Naive thymus-derived CD4-positive, alpha-beta T cell (primary cell): ENCODE measurements around the gene STAM. TPM values are rescaled to one million over a fixed set of nuclear protein-coding genes. Genes with fewer than 3 reads are reported as not detected.
A peak's percentile ranks its signal among the peaks of the same experiment; 100 is the strongest.

Experiments
- ATAC-seq: fragments of 150-1000 bp; cut with Tn5 transposase; 2 replicates; pipeline ENCODE4 v1.10.0; 2021; ENCODE audit warnings: mild to moderate bottlenecking, moderate library complexity
- CTCF ChIA-PET: fragments of 350-600 bp; sonication (Branson Sonifier 250); formaldehyde crosslinking; loops from one replicate; lab custom pipeline; 2021; ENCODE audit warnings: antibody characterized with exemption; lab: Charles Lee
- POLR2A ChIA-PET: fragments of 350-600 bp; sonication (Branson Sonifier 250); formaldehyde crosslinking; loops from one replicate; lab custom pipeline; 2021; ENCODE audit warnings: antibody characterized with exemption, inconsistent platforms; lab: Charles Lee
- DNase-seq, 9 donors: peaks; one replicate each; pipeline versions ENCODE4 v3.0.0 to v3.0.0-alpha.2; 2020 to 2022; ENCODE audit warnings: mixed read lengths in 1 of 9
- H3K27ac ChIP-seq: one replicate; pipeline ENCODE4 v1.7.0; 2013; ENCODE audit warnings: mild to moderate bottlenecking, low read depth, low read length, moderate library complexity
- H3K27me3 ChIP-seq, 2 donors: one replicate each; pipeline ENCODE4 v1.7.0; 2013; ENCODE audit warnings: low read length in 2 of 2, mild to moderate bottlenecking in 2 of 2, moderate library complexity in 2 of 2; ENCODE audit not compliant: control insufficient read depth in 2 of 2, insufficient read depth in 2 of 2
- H3K36me3 ChIP-seq, 3 experiments: 1 replicate in 2 of 3; 2 replicates in 1 of 3; pipeline ENCODE4 v1.7.0; 2013; ENCODE audit warnings: low read length in 3 of 3, mild to moderate bottlenecking in 3 of 3, moderate library complexity in 1 of 3; ENCODE audit not compliant: insufficient read depth in 3 of 3, control insufficient read depth in 2 of 3
- H3K4me1 ChIP-seq, 2 donors: one replicate each; pipeline ENCODE4 v1.7.0; 2013; ENCODE audit warnings: low read length in 2 of 2, mild to moderate bottlenecking in 2 of 2, moderate library complexity in 1 of 2; ENCODE audit not compliant: control insufficient read depth in 2 of 2, insufficient read depth in 2 of 2
- H3K4me3 ChIP-seq: 2 replicates; pipeline ENCODE4 v1.7.0; 2013; ENCODE audit warnings: mild to moderate bottlenecking, low read length
- H3K9me3 ChIP-seq, 3 experiments: 1 replicate in 2 of 3; 2 replicates in 1 of 3; pipeline ENCODE4 v1.7.0; 2013; ENCODE audit warnings: low read length in 3 of 3; ENCODE audit not compliant: control insufficient read depth in 2 of 3
- H3K27ac Mint-ChIP-seq, 9 donors: one replicate each; pipeline ENCODE4 v1.8.0; 2020 to 2022; ENCODE audit warnings: mixed read lengths in 9 of 9, mild to moderate bottlenecking in 8 of 9, moderate library complexity in 5 of 9, inconsistent platforms in 2 of 9
- H3K27me3 Mint-ChIP-seq, 5 donors: one replicate each; pipeline ENCODE4 v1.8.0; 2021 to 2022; ENCODE audit warnings: mixed read lengths in 5 of 5, mild to moderate bottlenecking in 1 of 5
- H3K36me3 Mint-ChIP-seq, 5 donors: one replicate each; pipeline ENCODE4 v1.8.0; 2020 to 2022; ENCODE audit warnings: mixed read lengths in 5 of 5, mild to moderate bottlenecking in 3 of 5, inconsistent platforms in 1 of 5
- H3K4me1 Mint-ChIP-seq, 7 donors: one replicate each; pipeline ENCODE4 v1.8.0; 2020 to 2022; ENCODE audit warnings: mixed read lengths in 7 of 7, mild to moderate bottlenecking in 3 of 7, inconsistent platforms in 1 of 7
- H3K4me3 Mint-ChIP-seq, 10 donors: one replicate each; pipeline ENCODE4 v1.8.0; 2020 to 2022; ENCODE audit warnings: mild to moderate bottlenecking in 10 of 10, mixed read lengths in 10 of 10, moderate library complexity in 6 of 10, inconsistent platforms in 2 of 10
- H3K9me3 Mint-ChIP-seq, 11 donors: one replicate each; pipeline ENCODE4 v1.8.0; 2020 to 2022; ENCODE audit warnings: mixed read lengths in 11 of 11, mild to moderate bottlenecking in 4 of 11, inconsistent platforms in 1 of 11, moderate library complexity in 1 of 11
- intact Hi-C, 2 donors: fragments of 100-400 bp; cut with micrococcal nuclease; formaldehyde crosslinking; loops; one replicate each; pipeline ENCODE4 v1.15.1; 2023
- polyA plus RNA-seq, 2 donors: library from polyadenylated mRNA; unstranded; fragments of 300-500 nt; fragmentation: Illumina TruSeq; gene quantifications; one replicate each; pipeline ENCODE4 v1.2.3, GENCODE V29; 2021
- total RNA-seq, 6 experiments: library from RNA in 5 of 6; stranded (reverse) in 5 of 6; gene quantifications; 1 replicate in 5 of 6; 2 replicates in 1 of 6; pipeline ENCODE4 v1.2.3 and lab custom pipeline; 2021 to 2026

The STAM gene
- total and polyA plus RNA-seq, 7 experiments from 2014 or later: 11.9 to 25.4 (median 19.4) TPM

- H3K36me3 ChIP-seq: peaks cover 0 to 10% (median 4%) of the 10 kb centered on the region in 3 experiments
- peak in 1 of 9 donors; percentile 27 for DNase-seq
- no peak overlapping the region for H3K4me3 Mint-ChIP-seq
- peak overlapping the region in 1 of 9 donors; percentile 45 for H3K27ac Mint-ChIP-seq
- no peaks in the 10 kb centered on the region for H3K4me1 ChIP-seq
- H3K9me3 Mint-ChIP-seq: peaks cover 0 to under 1% (median 0%) of the 10 kb centered on the region in 11 donors
- H3K27me3 Mint-ChIP-seq: no peaks in the 10 kb centered on the region
- H3K27me3 ChIP-seq: no peaks in the 10 kb centered on the region
- ChIA-PET CTCF (no interaction called here), POLR2A (no interaction called here)
- no peak for ATAC-seq
- H3K4me3 ChIP-seq: no peak overlapping the region
- no peaks in the 10 kb centered on the region for H3K9me3 ChIP-seq
- peaks cover 24 to 42% (median 39%) of the 10 kb centered on the region in 7 donors for H3K4me1 Mint-ChIP-seq
- peaks cover 0 to 24% (median 9%) of the 10 kb centered on the region in 5 donors for H3K36me3 Mint-ChIP-seq
- no peak overlapping the region for H3K27ac ChIP-seq
- intact Hi-C loops: no loop called here
Observed at GRCh38 chr10:17685233-17685840, 41.4 kb downstream of the STAM start.

DNA sequence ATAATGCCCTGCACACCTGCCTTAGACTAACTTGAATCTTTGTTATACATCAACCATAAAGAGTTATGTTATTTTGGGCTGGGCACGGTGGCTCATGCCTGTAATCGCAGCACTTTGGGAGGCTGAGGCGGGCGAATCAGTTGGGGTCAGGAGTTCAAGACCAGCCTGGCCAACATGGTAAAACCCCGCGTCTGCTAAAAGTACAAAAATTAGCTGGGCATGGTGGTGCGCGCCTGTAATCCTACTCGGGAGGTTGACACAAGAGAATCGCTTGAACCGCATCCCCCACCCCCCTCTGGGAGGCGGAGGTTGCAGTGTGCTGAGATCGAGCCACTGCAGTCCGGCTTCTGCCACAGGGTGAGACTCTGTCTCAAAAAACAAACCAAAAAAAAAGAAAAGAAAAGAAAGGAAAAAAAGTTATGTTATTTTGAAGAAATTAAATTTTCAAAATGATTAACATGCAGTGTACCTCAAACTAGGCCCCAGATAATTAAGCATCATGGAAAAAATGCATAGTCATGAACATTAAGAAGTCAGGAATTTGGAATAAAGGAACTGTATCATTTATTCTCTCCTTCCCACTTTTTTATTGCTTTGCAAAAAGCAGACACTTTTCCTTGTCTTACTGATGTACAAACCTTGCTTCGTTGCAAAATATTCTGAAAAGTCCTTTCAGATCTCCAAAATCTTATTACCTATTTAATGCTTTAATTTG is 43.3 kb downstream of the STAM start:
- Histone ChIP-seq H3K36me3 (peaks cover 0 to 18% (median 4%) of the 10 kb centered on the region in 3 experiments), H3K27ac (no peak overlapping the region), H3K27me3 (no peaks in the 10 kb centered on the region), H3K9me3 (no peaks in the 10 kb centered on the region), H3K4me3 (no peak overlapping the region), H3K4me1 (no peaks in the 10 kb centered on the region)
- peaks cover 13 to 28% (median 20%) of the 10 kb centered on the region in 7 donors for H3K4me1 Mint-ChIP-seq
- intact Hi-C loops: no loop called here
- no peak overlapping the region for H3K4me3 Mint-ChIP-seq
- H3K9me3 Mint-ChIP-seq: no peaks in the 10 kb centered on the region
- no peak overlapping the region for H3K27ac Mint-ChIP-seq
- ATAC-seq (no peak), DNase-seq (no peak)
- POLR2A ChIA-PET: no interaction called here
- no peaks in the 10 kb centered on the region for H3K27me3 Mint-ChIP-seq
- CTCF ChIA-PET: no interaction called here
- peaks cover 0 to 27% (median 9%) of the 10 kb centered on the region in 5 donors for H3K36me3 Mint-ChIP-seq

DNA sequence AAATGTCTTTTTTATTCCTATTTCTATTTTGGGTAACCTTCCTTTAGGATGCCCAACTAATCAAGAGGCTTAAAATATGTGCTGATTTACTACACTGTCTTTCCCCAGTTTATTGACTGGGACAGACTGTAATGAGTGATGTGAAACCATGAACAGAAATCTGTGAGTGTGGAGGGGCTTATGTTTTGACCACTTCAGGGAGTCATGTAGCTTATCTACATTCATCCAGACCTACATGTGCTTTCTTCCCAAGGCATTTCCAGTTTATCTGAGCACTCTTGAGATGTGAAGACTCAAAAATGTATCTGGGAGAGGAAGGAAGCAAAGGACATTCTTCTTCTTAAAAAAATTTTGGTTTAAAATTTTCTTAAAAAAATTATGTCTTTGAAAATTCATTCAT is 45.2 kb downstream of the STAM start:
- POLR2A ChIA-PET: interaction anchor here (0.6 to 0.8 kb wide), 2 partner anchors 46 to 101 kb away, joined by 3 to 4 read pairs; partner anchors contain the start of gene STAM
- no peaks in the 10 kb centered on the region for H3K27me3 ChIP-seq
- Mint-ChIP-seq H3K9me3 (no peaks in the 10 kb centered on the region), H3K4me1 (peaks cover 1 to 13% (median 3%) of the 10 kb centered on the region in 7 donors), H3K36me3 (peaks cover 4 to 34% (median 18%) of the 10 kb centered on the region in 5 donors), H3K27me3 (no peaks in the 10 kb centered on the region), H3K4me3 (no peak overlapping the region), H3K27ac (no peak overlapping the region)
- no peaks in the 10 kb centered on the region for H3K4me1 ChIP-seq
- CTCF ChIA-PET: no interaction called here
- H3K4me3 ChIP-seq: no peak overlapping the region
- H3K36me3 ChIP-seq: peaks cover 0 to 22% (median 4%) of the 10 kb centered on the region in 3 experiments
- H3K9me3 ChIP-seq: no peaks in the 10 kb centered on the region
- intact Hi-C loops: no loop called here
- ATAC-seq: no peak
- no peak for DNase-seq
- no peak overlapping the region for H3K27ac ChIP-seq

DNA sequence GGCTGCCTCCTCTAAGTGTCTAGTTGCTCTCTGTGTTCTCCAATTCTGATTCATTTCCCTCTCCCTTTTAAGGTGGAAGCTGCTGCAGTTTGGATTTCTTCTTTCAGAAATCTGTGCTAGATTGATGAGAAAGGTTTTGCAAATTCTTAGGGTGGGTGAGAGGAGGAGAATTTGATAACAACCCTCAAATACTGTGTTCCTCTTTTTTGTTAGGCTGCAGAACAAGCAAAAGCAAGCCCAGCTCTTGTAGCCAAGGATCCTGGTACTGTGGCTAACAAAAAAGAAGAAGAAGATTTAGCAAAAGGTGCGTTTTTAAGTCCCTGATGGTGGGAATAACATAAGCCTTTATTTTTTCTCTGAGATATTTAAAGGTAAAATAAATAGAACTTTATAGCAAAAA is 49.1 kb downstream of the STAM start:
- CTCF ChIA-PET: no interaction called here

DNA sequence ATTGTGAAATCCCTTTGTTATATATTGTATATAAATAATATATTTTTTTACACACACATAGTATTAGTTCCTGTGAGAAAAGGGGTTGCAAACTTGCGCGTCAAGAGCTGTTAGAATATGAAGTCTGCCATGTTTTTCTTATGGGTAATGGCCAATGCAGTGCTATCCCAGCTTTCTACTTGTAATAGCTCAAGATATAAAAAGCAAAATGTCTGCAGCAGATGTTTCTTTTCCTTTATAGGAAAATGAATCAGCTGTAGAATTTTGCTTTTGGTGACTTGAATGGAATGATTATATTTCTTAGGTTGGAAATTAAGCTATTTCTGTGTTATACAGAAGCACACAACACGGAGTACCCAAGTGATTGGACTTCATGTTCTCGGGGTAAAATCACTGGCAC is 54.7 kb downstream of the STAM start:
- intact Hi-C loops: no loop called here
- no peaks in the 10 kb centered on the region for H3K27me3 ChIP-seq
- H3K27ac Mint-ChIP-seq: no peak overlapping the region
- H3K9me3 Mint-ChIP-seq: no peaks in the 10 kb centered on the region
- H3K27ac ChIP-seq: no peak overlapping the region
- no peaks in the 10 kb centered on the region for H3K4me1 ChIP-seq
- ATAC-seq: no peak
- ChIA-PET POLR2A (no interaction called here), CTCF (interaction anchor here (0.5 kb wide), 1 partner anchor 1164 kb away, joined by 3 read pairs; no protein-coding TSS in a partner anchor)
- H3K36me3 Mint-ChIP-seq: peaks cover 5 to 54% (median 36%) of the 10 kb centered on the region in 5 donors
- H3K27me3 Mint-ChIP-seq: no peaks in the 10 kb centered on the region
- DNase-seq: no peak
- no peak overlapping the region for H3K4me3 ChIP-seq
- no peaks in the 10 kb centered on the region for H3K9me3 ChIP-seq
- H3K36me3 ChIP-seq: peaks cover 0 to 22% (median 0%) of the 10 kb centered on the region in 3 experiments
- peaks cover 0 to 7% (median 0%) of the 10 kb centered on the region in 7 donors for H3K4me1 Mint-ChIP-seq
- H3K4me3 Mint-ChIP-seq: no peak overlapping the region

More for the DNA sequence above, 49.1 kb downstream of the STAM start:
- no peaks in the 10 kb centered on the region for H3K4me1 ChIP-seq
- peaks cover 0 to 41% (median 4%) of the 10 kb centered on the region in 3 experiments for H3K36me3 ChIP-seq
- H3K27me3 ChIP-seq: no peaks in the 10 kb centered on the region
- H3K4me3 ChIP-seq: no peak overlapping the region
- POLR2A ChIA-PET: no interaction called here
- no peak overlapping the region for H3K27ac ChIP-seq
- Mint-ChIP-seq H3K4me3 (no peak overlapping the region), H3K4me1 (peaks cover 0 to 7% (median 3%) of the 10 kb centered on the region in 7 donors), H3K27me3 (no peaks in the 10 kb centered on the region), H3K36me3 (peaks cover 8 to 42% (median 23%) of the 10 kb centered on the region in 5 donors), H3K9me3 (no peaks in the 10 kb centered on the region), H3K27ac (no peak overlapping the region)
- ATAC-seq: no peak
- no peaks in the 10 kb centered on the region for H3K9me3 ChIP-seq
- intact Hi-C loops: no loop called here
- no peak for DNase-seq

GRCh38 chr10:17701301-17701700 is 57.4 kb downstream of the STAM start:
- Mint-ChIP-seq H3K4me1 (peaks cover 0 to 2% (median 0%) of the 10 kb centered on the region in 7 donors), H3K27ac (no peak overlapping the region), H3K27me3 (no peaks in the 10 kb centered on the region), H3K4me3 (no peak overlapping the region), H3K36me3 (peaks cover 0 to 49% (median 36%) of the 10 kb centered on the region in 5 donors), H3K9me3 (no peaks in the 10 kb centered on the region)
- H3K27me3 ChIP-seq: no peaks in the 10 kb centered on the region
- no peaks in the 10 kb centered on the region for H3K9me3 ChIP-seq
- no peak overlapping the region for H3K27ac ChIP-seq
- intact Hi-C loops: no loop called here
- peaks cover 0 to 14% (median 7%) of the 10 kb centered on the region in 3 experiments for H3K36me3 ChIP-seq
- H3K4me1 ChIP-seq: no peaks in the 10 kb centered on the region
- H3K4me3 ChIP-seq: no peak overlapping the region
- CTCF ChIA-PET: no interaction called here
- DNase-seq (no peak), ATAC-seq (no peak)
- POLR2A ChIA-PET: no interaction called here
